Nephron progenitor cell (in vitro differentiated cells): ENCODE data around the gene DPEP2.

Experiments used
- DNase-seq: peaks from one replicate; pipeline ENCODE4 v3.0.0; 2021
- H3K27ac Mint-ChIP-seq: 2 replicates; pipeline ENCODE4 v1.8.0; 2021; ENCODE audit warnings: mild to moderate bottlenecking, moderate library complexity, mixed read lengths
- H3K27me3 Mint-ChIP-seq: 2 replicates; pipeline ENCODE4 v1.8.0; 2021; ENCODE audit warnings: mild to moderate bottlenecking, low read depth, mixed read lengths; ENCODE audit not compliant: poor library complexity
- H3K36me3 Mint-ChIP-seq: 2 replicates; pipeline ENCODE4 v1.8.0; 2021; ENCODE audit warnings: low read depth, mixed read lengths
- H3K4me1 Mint-ChIP-seq: 2 replicates; pipeline ENCODE4 v1.8.0; 2021; ENCODE audit warnings: mixed read lengths
- H3K4me3 Mint-ChIP-seq: 2 replicates; pipeline ENCODE4 v1.8.0; 2021; ENCODE audit warnings: mild to moderate bottlenecking, moderate library complexity, mixed read lengths
- H3K9me3 Mint-ChIP-seq: 2 replicates; pipeline ENCODE4 v1.8.0; 2021; ENCODE audit warnings: mild to moderate bottlenecking, moderate library complexity, mixed read lengths
- CTCF ChIP-seq: fragments of 200-600 bp; sonication (generic); IDR thresholded peaks from 2 replicates; pipeline ENCODE4 v1.5.0; 2021; ENCODE audit warnings: antibody characterized with exemption

DPEP2 gene

DNA sequence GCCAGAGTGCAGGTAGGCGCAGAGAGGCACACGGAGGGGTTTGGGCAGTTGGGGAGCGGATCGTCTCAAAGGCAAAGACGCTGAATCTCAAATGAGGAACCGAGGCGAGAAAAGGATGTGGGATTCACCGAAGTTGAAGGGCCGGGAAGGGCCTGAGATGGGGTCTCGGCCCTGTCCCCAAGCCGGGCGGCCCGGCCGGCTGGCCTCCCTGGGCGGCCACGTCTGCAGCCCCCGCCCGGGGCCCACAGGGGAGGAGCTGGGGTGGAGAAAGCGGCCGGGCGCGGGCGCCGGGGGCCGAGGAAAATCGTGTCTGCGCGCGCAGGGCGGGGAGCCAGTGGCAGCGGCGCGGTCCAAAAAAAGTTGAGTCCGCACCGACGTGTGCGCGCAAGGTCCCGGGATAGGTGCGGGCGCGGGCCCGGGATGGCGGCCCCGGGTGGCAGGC lies 31.3 kb downstream of the DPEP2 start:
- TF ChIP-seq CTCF: no peak
- Mint-ChIP-seq H3K27ac (peak overlapping the region; percentile 83), H3K27me3 (peaks cover 15% of the 10 kb centered on the region), H3K9me3 (no peaks in the 10 kb centered on the region), H3K4me3 (peak overlapping the region; percentile 98), H3K36me3 (peaks cover 2% of the 10 kb centered on the region), H3K4me1 (peaks cover 62% of the 10 kb centered on the region)
- DNase-seq: peak; percentile 67

- peak overlapping the region; percentile 98 for H3K4me3 Mint-ChIP-seq
- H3K4me1 Mint-ChIP-seq: peaks cover 66% of the 10 kb centered on the region
- DNase-seq: no peak
- H3K27ac Mint-ChIP-seq: peak overlapping the region; percentile 83
- peaks cover 8% of the 10 kb centered on the region for H3K36me3 Mint-ChIP-seq
- H3K9me3 Mint-ChIP-seq: no peaks in the 10 kb centered on the region
- no peak for TF ChIP-seq CTCF
- peaks cover 15% of the 10 kb centered on the region for H3K27me3 Mint-ChIP-seq
Observed at GRCh38 chr16:67967183-67967957, 31.9 kb downstream of the DPEP2 start.

DNA sequence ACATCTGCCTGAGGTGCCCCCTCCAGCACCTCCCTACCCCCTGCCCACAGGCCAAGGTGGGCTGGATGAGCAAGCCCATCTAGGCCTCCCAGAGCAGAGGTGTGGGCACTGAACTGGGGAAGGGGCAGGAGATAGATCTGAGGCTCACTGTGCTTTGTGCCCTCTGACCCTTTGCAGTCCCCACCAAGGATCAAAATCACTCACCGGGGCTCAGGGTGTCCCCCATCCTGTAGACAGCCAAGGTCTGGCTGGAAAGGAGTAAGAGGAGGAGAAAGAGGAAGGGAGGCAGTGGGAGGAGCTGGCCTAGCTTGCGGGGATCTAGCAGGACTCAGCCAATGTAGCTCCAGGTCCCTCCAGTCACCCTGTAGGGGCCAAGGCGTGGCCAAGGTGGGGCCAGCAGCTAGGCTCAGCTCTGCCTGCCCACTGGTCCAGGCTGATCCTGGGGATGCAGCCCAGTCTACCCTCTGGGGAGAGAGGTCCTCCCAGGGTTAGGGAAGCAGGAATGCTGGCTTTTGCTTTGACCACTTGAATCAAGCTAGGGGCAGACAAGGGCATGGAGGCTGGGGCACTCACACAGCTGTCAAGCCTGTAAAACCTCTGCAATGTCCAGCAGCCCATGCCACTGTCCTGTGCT lies 32.6 kb downstream of the DPEP2 start:
- peak overlapping the region; percentile 98 for H3K4me3 Mint-ChIP-seq
- peaks cover 66% of the 10 kb centered on the region for H3K4me1 Mint-ChIP-seq
- peaks cover 18% of the 10 kb centered on the region for H3K27me3 Mint-ChIP-seq
- DNase-seq: no peak
- H3K27ac Mint-ChIP-seq: peak overlapping the region; percentile 31
- H3K9me3 Mint-ChIP-seq: no peaks in the 10 kb centered on the region
- peaks cover 14% of the 10 kb centered on the region for H3K36me3 Mint-ChIP-seq
- TF ChIP-seq CTCF: no peak

DNA sequence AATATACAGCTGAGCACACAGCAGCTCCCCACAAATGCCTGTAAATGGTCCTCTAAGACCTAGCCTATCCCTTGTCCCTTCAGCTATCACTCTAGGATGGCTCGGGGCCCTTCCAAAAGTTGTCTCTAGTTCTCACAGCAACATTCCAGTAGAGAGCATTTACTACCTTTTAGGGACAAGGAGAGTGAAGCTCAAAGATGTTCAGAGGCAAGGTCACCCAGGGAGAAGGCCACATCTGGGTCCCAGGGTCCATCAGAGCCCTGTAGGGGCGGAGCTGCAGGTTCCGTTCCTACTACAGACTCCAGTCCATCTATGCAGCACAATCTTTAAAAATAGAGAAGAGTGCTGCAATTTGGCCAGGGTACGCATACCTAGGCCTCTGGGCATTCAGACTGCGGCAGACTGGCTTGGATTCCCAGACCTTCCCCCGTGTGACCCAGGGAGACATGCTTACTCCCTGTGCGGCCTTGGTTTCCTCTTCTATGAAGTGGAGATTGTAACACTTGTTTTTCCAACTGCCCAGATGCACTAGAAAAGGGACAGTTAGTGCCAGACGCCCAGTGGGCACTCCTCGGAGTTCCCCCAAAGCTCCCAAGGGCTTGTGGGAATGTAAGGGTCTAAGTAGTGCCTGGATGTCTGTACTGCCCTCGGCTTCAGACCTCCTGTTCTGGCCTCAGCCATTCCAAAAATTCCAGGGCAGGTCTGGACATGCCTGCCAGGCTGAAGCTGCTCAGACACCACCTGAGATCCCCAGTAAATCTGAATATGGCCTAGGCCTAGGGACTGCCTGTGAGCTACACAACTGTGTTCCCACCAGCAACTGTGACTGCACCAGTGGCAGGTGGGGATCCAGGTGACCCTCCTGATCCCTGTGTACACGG lies 33.4 kb downstream of the DPEP2 start:
- H3K27ac Mint-ChIP-seq: peak overlapping the region; percentile 34
- H3K9me3 Mint-ChIP-seq: no peaks in the 10 kb centered on the region
- no peak for DNase-seq
- peaks cover 60% of the 10 kb centered on the region for H3K4me1 Mint-ChIP-seq
- no peak for TF ChIP-seq CTCF
- peak overlapping the region; percentile 98 for H3K4me3 Mint-ChIP-seq
- H3K36me3 Mint-ChIP-seq: peaks cover 17% of the 10 kb centered on the region
- H3K27me3 Mint-ChIP-seq: peaks cover 11% of the 10 kb centered on the region

DNA sequence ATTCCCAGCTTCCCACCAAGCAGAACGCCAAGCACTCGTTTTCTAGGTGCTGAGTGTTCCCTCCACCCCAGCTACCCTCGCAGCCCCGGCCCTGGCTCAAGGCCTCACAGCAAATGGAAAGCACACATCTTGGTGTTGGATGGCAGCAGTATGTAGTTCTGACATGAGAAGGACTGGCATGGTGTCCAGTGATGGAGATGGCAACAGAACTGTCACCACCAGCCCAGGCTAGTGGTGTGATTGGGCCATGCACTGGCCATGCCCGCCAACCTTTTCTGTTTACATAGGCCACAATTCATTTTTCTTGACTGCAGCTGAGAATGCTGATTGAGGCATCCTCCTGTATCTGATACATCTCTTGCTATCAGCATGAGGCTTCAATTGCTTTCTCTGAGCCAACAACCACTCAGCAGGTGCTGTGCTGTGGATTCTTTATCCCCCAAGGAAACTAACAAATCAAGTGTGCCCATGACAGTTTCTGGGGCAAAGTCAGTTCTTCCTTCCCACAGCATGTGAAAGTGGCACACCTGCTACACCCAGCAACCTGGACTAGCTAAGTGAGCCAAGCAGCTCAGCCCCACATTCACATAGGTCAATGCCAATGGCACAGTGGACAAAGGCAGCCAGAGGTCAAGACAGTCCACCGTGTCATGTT lies 34.7 kb downstream of the DPEP2 start:
- H3K9me3 Mint-ChIP-seq: no peaks in the 10 kb centered on the region
- TF ChIP-seq CTCF: no peak
- H3K4me1 Mint-ChIP-seq: peaks cover 52% of the 10 kb centered on the region
- H3K4me3 Mint-ChIP-seq: no peak overlapping the region
- peaks cover 24% of the 10 kb centered on the region for H3K36me3 Mint-ChIP-seq
- no peak overlapping the region for H3K27ac Mint-ChIP-seq
- no peak for DNase-seq
- peaks cover 8% of the 10 kb centered on the region for H3K27me3 Mint-ChIP-seq
